ENCODE data around the gene SSTR3. TPM values are rescaled to one million over a fixed set of nuclear protein-coding genes. Genes with fewer than 3 reads are reported as not detected.

The SSTR3 gene
- total RNA-seq, 1 experiment from 2014 or later = not detected

DNA sequence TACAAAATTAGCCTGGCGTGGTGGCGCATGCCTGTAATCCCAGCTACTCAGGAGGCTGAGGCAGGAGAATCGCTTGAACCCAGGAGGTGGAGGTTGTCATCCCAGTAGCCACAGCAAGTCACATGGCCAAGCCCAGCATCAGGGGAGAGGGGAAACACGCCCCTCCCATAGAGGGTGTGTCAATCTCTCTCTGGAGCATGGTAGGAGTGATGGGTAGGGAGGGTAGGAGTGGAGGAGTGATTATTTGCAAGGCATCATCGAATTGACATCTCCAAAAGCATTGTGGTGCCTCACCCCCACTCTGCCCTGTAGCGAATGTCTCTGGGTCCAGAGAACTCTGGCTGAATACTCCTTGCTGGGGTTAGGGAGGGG, 6.1 kb upstream of the SSTR3 start:
- in situ Hi-C loops (cut with HindIII; ENCODE audit: low pct_unique_long_range_greater_than_20kb, low sequenced_read_pairs) = no loop called here

DNA sequence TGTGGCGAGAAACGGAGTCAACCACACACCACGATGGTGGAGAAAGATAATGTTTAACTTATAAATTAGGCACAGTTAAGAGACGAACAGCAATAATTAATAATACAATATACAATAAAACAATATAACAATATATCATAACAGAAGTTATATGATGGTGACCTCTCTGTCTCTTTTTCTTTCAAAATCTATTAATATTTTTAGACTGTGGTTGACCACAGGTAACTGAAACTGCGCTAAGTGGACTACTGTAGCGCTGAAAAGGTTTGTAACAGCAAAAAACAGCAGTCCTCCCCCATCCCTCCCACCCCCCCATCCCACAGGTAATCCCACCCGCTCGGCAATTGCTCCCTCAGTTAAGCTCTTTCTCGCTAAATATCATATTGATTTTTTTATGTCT, 3.6 kb upstream of the SSTR3 start:
- DNase-seq (ENCODE audit: low read depth) = no peak
- in situ Hi-C loops (cut with HindIII; ENCODE audit: low pct_unique_long_range_greater_than_20kb, low sequenced_read_pairs) = no loop called here

More for the DNA sequence above, 6.1 kb upstream of the SSTR3 start:
- no peak for DNase-seq (ENCODE audit: low read depth)

DNA sequence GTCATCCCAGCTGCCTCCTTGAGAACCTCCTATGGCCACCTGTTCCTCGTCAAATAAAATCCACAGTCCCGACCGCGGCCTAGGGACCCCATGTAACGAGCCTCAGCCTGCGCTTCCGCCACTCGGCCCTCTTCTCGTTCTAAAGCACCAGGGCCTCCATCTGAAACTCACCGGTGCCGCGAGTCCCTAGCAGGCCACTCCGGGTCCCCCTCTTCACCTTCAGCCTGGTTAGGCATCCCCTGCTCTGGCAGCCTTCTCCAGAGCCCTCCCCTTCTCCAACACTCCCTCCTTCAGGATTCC, 2.4 kb upstream of the SSTR3 start:
- in situ Hi-C loops (cut with HindIII; ENCODE audit: low pct_unique_long_range_greater_than_20kb, low sequenced_read_pairs) = no loop called here
- DNase-seq (ENCODE audit: low read depth) = no peak

DNA sequence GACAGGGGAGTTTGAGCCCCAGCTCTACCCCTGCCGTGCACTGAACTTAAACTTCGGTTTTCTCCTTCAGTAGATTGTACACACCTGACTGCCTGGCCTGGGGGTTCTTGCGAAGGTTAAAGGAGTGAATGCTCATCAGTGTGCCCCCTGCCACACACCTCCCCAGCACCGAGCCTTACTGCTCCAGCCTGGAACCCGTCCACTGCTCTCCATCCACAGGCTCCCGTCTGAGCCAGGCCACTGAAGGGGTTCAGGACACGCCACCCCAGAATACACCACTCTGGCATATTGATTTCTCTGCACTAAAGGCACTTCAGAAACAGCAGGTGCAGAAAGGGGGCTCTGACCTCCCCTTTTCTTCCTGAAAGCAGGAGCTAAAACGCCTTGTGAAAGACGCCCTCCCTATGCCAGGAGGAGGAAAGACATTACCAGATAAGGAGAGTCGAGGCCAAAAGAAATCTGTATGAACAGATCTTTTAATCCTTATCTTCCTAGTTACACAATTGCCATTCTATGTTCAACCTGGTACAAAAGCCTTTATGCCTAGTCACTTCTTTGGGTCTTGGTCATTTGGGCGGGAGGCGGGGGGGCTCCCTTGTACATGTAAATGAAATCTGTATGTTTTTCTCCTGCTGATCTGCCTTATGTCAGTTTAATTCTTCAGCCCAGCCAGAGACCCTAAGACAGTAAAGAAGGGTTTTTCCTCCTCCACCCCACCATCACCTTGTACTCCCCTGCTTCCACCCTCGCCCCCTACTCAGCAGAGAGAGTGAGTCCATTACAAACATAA, 1.9 kb upstream of the SSTR3 start:
- no peak for DNase-seq (ENCODE audit: low read depth)
- in situ Hi-C loops (cut with HindIII; ENCODE audit: low pct_unique_long_range_greater_than_20kb, low sequenced_read_pairs) = no loop called here

DNA sequence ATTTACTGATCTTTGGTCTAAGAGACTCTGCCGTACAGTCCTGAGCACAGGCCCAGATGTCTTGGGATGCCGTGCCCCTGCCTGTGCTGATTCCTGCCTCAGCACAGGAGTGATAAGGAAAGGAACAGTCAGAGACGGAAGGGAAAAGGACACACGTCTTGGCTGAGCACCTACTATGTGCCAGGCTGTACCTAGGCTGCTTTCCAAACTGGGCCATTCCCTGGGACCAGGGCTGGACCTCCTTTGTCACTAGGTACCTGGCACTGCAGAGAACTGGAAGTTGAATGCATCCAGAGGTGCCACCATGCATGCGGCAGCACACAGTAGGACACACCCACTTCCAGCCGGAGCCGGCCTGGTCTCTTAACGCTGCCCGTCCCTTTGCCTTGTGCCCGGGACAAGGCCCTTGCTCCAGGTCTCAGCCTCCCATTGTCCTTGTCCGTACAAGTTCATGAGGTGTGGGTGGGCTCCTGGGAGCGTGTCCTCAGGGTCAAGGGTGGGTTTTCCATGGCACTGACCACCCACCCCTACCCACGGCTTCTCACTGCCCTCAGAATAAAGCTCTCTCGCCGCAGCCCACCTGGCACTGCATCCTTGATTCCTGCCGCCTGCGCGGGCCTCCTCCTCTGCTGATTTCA, 1.1 kb upstream of the SSTR3 start:
- in situ Hi-C loops (cut with HindIII; ENCODE audit: low pct_unique_long_range_greater_than_20kb, low sequenced_read_pairs) = no loop called here
- no peak for DNase-seq (ENCODE audit: low read depth)

DNA sequence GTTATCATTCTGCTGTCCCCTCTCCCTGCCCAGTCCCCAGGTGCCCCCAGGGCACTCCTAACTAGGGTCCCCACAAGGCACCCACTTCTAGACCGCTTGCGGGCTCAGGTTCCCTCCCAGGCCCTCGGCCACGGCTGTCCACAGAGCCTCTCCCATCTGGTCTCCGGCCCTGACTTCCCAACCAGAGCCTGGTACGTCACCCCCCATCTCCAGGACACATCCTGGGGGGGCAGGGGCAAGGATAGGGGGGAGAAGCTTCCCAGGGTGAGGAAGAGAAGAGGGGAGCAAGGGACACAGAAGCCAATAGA, 457 bp downstream of the SSTR3 start:
- no peak for DNase-seq (ENCODE audit: low read depth)
- in situ Hi-C loops (cut with HindIII; ENCODE audit: low pct_unique_long_range_greater_than_20kb, low sequenced_read_pairs) = no loop called here

DNA sequence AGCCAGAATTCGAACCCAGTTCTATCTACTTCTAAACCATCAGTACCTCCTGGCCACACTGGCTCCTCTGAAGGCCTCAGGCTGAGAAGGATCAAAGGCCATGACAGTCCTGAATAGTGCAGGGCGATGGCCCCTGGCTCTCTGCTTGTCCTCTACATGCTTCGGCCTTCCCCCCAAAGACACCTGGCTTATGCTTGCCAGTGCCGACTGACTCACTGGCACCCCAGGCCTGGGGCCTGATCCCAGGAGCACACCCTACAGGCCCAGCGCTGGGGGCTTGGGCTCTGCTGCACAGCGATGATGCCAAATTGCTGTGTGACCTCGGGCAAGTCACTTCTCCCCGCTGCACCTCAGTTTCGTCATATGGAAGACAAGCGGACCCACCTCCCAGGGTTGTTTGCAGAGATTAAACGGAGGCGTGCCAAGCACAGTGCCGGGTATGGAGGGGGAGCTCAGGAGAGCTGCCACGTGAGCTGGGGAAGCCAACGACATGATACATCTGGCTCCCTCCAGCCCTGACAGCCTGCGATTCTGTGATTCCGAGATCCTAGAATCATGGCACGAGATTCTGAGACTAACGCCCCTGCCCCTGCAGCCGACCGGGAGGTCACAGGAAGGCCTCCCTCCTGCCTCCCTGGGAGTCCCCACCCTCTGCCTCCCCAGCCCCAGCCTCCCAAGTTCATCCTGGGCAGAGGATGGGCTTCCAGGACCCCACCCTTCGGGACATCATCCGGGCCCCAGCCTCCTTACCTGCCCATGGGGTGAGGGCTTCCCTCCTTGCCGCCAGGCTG, 1.0 kb downstream of the SSTR3 start:
- in situ Hi-C loops (cut with HindIII; ENCODE audit: low pct_unique_long_range_greater_than_20kb, low sequenced_read_pairs) = no loop called here
- no peak for DNase-seq (ENCODE audit: low read depth)

DNA sequence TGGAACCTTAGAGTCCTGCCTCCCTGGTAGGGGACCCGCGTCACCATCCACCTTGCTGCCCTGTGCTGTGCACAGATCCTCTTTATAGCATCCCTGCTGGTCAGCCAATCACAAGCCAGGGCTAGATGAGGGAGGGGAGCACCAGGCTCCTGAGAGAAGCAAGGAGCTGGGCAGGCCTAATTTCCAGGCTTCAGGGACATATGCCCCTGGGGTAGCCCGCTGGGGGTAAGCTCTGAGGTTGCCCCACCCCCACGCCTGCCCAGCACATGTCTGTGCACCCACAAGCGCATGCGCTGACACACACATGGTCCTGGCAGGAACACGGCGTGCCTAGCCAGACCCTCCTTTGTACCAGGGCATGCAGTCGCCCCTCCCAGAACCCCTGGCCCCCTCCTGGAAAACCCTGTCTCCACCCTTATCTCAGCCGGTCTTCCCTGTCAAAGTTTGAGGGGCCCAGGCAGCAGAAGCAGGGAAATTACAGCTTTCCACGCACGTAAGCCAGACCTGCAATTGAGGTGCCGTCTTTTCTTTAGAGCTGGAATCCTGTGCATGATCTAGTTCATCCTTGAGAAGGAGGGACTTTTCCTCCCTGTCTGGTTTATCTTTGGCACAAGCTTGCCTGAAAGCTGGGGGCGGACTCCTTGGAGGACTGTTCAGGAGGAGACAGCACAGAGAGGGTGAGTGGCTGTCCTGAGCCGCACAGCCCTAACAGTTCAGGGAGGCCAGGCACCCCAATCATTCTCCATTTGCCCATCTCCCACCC, 2.1 kb downstream of the SSTR3 start:
- in situ Hi-C loops (cut with HindIII; ENCODE audit: low pct_unique_long_range_greater_than_20kb, low sequenced_read_pairs) = no loop called here
- DNase-seq (ENCODE audit: low read depth) = no peak

DNA sequence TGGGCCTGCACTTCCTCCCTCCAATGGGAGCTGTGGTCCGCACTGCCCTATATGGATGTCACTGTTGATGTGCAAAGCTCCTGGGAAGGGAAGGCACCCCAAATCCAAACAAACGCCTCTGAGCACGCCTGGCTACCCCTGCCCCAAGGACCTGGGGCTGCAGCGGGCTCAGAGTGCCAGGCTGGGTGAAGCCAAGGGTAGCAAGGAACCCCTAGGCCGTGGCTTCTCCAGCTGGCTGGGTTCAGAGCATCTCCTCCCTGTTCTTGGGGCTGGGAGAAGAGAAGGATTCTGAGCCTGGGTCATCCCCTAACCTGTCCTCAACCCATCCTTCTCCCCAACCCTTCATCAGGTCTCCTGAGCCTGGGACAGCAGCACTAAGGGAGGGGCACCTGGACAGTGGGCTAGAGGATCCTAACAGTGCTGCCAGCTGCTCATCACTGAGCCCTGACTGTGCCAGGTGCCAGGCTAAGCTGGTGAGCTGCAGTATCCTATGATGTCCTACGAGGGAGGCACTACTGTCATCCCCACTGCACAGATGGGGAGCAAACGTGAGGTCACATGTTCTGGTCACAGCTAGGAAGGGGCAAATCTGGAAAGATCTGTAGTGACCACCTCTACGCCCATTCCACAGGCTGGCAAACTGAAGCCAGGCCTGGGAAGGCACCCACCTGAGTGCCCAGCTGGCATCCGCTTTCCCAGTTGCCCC, 3.0 kb downstream of the SSTR3 start:
- in situ Hi-C loops (cut with HindIII; ENCODE audit: low pct_unique_long_range_greater_than_20kb, low sequenced_read_pairs) = no loop called here
- DNase-seq (ENCODE audit: low read depth) = no peak

DNA sequence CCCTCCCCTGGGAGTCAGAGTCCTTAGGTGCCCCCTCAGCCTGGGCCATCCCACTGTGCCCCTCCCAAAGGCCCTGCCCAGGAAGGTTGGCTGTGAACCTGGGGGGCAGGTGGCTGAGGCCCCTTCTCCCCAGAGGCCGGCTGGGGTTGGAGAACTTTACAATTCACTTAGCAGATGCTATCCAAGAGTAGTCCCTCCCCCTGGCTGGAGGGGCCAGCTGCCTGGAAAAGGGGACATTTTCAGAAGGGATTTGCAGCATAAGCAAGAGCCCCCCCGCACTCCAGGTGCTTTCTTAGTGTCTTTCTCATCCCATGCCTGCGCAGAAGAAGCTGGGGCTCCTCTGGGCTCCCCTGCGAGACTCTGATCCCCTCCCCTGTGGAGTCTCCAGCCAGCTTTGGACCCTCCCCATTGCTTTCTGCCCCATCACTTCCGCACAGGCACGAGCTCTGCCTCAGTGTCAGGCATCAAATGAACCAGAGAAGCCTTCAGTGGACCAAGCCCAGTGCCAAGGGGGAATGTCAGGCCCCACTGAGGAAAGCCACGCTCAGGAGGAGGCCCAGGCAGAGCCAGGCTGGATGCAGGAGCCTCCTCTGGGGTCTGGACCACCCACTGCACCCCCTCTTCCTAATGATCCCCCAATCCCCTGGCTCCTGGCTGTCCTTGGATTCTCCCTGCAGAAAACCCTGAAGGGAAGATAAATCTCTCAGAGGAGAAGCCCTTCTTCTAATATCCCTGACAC, 3.7 kb downstream of the SSTR3 start:
- in situ Hi-C loops (cut with HindIII; ENCODE audit: low pct_unique_long_range_greater_than_20kb, low sequenced_read_pairs) = no loop called here
- DNase-seq (ENCODE audit: low read depth) = no peak

DNA sequence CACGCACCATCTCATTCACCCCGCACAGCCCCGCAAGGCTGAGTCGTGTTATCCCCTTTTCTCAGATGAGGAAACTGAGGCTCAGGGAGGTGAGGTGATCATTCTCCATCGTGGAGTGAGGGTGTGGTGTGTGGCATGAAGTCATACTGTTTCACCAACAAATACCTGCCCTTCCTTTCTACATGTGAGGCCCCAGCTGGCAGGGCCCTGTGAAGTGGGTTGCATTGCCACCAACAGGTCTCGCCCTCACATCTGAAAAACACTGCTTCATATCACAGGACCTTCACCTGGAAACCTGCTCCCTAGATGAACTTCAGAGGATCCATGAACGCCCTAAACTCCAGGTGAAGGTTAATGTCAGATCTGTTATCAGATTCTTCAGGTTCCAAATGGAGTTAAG, 4.3 kb downstream of the SSTR3 start:
- in situ Hi-C loops (cut with HindIII; ENCODE audit: low pct_unique_long_range_greater_than_20kb, low sequenced_read_pairs) = no loop called here
- DNase-seq (ENCODE audit: low read depth) = no peak

DNA sequence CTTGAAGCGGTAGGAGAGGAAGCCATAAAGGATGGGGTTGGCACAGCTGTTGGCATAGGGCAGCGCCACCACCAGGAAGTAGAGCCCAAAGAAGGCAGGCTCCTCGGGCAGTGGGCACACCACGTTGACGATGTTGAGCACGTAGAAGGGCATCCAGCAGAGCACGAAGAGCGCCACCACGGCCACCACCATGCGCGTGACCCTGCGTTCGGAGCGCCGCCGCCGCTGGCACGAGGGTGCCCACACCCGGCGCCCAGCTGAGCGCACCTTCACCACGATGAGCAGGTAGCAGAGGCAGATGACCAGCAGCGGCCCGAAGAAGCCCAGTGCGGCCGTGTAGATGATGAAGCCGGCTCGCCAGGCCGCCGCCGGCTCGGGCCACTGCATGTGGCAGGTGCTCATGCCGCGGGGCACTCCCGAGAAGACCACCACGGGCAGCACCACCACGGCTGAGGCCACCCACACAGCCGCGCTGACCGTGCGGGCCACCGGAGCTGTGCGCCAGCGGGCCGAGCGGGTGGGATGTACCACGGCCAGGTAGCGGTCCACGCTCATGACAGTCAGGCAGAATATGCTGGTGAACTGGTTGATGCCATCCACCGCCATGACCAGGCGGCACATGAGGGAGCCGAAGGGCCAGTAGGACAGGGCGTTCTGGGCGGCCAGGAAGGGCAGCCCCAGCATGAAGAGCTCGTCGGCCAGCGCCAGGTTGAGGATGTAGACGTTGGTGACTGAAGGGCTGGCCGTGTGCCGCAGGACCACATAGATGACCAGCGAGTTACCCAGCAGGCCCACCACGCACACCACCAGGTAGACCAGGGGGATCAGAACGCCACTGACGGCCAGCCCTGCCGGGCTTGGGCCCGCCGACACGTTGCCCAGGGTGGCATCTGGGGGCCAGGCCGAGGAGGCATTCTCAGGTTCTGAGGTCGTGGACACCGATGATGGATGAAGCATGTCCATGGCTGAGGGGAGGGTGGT, 5.1 kb downstream of the SSTR3 start:
- no peak for DNase-seq (ENCODE audit: low read depth)
- in situ Hi-C loops (cut with HindIII; ENCODE audit: low pct_unique_long_range_greater_than_20kb, low sequenced_read_pairs) = no loop called here

DNA sequence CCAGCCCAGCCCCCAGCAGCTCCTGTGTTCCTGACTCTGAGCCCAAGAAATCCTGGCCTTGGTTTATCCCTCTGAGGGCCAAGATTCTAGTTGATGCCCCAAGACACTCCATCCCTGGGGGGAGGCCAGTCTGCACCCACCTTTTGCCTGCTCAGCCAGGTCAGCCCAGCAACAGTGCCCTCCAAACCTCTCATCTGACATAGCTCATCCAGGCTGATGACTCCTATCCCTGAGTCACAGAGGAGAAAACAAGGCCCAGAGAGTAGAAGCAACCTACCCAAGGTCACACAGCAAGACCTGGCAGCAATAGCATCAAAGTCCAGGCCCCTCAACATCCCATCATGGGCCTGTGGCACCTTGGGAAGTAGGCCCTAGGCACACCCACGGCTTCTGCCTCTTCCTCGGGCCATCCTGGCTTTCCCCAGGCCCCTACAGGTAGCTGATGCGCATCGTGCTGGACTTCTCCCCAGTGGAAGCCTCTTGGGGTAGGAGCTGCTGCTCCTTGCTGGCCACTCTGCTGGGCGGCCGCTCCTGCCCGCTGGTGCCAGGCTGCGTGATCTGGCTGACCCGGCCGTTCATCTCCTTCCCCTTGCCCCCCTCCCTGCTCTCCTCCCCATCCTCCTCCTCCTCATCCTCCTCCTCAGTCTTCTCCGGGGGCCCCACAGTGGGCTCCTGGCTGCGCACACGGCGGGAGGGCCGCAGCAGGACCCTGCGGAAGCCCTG, 6.0 kb downstream of the SSTR3 start:
- in situ Hi-C loops (cut with HindIII; ENCODE audit: low pct_unique_long_range_greater_than_20kb, low sequenced_read_pairs) = no loop called here

DNA sequence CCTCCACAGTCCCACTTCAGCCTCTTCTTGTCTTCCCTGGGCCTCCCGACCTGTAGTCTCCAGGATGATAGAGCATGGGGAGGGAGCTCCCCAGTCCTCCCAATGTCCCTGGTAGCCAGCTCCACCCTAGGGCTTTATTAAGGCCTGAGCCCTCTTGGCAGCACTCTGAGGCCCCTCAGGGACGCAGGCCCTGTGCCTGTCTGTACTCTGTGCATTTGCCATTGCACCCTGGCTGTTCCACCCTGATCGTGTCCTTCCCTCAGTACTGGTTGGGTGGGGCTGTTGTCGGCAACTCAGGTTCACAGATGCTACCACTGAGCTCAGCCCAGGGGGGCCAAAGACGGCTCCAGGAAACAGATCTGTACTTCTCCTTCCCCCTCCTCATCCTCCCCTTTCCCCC, 7.2 kb downstream of the SSTR3 start:
- in situ Hi-C loops (cut with HindIII; ENCODE audit: low pct_unique_long_range_greater_than_20kb, low sequenced_read_pairs) = no loop called here
- no peak for DNase-seq (ENCODE audit: low read depth)

More for the DNA sequence above, 6.0 kb downstream of the SSTR3 start:
- no peak for DNase-seq (ENCODE audit: low read depth)

DNA sequence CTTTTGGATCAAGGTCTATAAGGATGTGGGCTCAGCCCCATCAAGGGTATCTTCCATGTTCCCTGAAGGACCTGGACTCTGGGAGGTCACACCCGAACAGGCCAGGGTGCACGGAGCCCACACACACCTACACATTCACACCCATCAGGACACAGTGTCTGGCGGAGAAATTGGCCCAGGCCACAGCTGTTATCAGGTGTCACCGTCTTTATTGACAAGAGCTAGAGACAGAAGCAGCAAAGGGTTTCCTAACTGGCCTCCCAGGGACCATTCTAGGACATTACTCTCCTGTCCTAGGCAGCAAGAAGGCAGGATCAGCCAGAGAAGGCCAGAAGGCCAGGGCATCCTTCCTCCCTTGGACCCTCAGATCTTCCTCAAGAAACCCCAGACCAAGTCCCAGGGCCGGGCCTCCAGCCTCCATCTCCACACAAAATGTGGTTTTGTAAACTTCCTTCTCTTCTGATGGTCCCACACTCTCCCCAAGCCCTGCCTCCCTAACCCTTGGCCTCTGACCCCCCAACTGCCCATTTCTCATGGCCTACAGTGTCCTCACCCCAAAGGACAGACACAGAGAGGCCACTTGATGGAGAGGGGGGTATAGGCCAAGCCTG, 8.1 kb downstream of the SSTR3 start:
- in situ Hi-C loops (cut with HindIII; ENCODE audit: low pct_unique_long_range_greater_than_20kb, low sequenced_read_pairs) = no loop called here
- no peak for DNase-seq (ENCODE audit: low read depth)

All from Caki2 (cell line).